Adrenal gland (tissue), 12 donors: Measurements from ENCODE around the gene DHX30. TPM values are rescaled to one million over a fixed set of nuclear protein-coding genes. Genes with fewer than 3 reads are reported as not detected.
"Not testable (repeated sequence)": the region's sequence is repeated elsewhere in the genome, so short reads cannot be mapped to it uniquely, and the experiment has no call there.

ENCODE experiments used
- DNase-seq, 7 donors: peaks; one replicate each; pipeline ENCODE4 v3.0.0-alpha.2; 2019 to 2020
- H3K27ac ChIP-seq, 5 donors: fragments of 200-600 bp; sonication (generic) in 4 of 5; 1 replicate in 3 of 5; 2 replicates in 2 of 5; pipeline versions ENCODE4 v1.5.1 to v1.8.0; 2016 to 2020; ENCODE audit warnings: mild to moderate bottlenecking in 1 of 5
- H3K27me3 ChIP-seq: fragments of 200-600 bp; 2 replicates; pipeline ENCODE4 v1.8.0; 2021
- H3K36me3 ChIP-seq, 2 donors: fragments of 200-600 bp; replicated peaks in 1 of 2; 1 replicate in 1 of 2; 2 replicates in 1 of 2; pipeline versions ENCODE4 v1.5.1 to v1.8.0; 2018 to 2022
- H3K4me1 ChIP-seq, 2 donors: fragments of 200-600 bp; replicated peaks in 1 of 2; 1 replicate in 1 of 2; 2 replicates in 1 of 2; pipeline versions ENCODE4 v1.5.1 to v1.8.0; 2018 to 2021
- H3K4me3 ChIP-seq, 4 donors: fragments of 200-600 bp; sonication (generic) in 3 of 4; one replicate each; pipeline ENCODE4 v1.5.1; 2016 to 2018
- H3K9me3 ChIP-seq, 3 donors: fragments of 200-600 bp; sonication (generic) in 1 of 3; replicated peaks in 1 of 3; 1 replicate in 2 of 3; 2 replicates in 1 of 3; pipeline versions ENCODE4 v1.5.1 to v1.8.0; 2016 to 2021
- POLR2A ChIP-seq, 2 donors: fragments of 450-650 bp; IDR thresholded peaks; one replicate each; pipeline ENCODE4 v1.6.1; 2017; ENCODE audit warnings: antibody characterized with exemption in 2 of 2, mild to moderate bottlenecking in 2 of 2, moderate library complexity in 1 of 2
- WGBS, 4 donors: extraction: QIAGEN DNeasy Blood & Tissue Kit in 2 of 4; methylation state at CpG; one replicate each; pipeline versions ENCODE4 v1.1.5 to v1.1.7; 2013 to 2017; 5-methylcytosine and 5-hydroxymethylcytosine counted together
- intact Hi-C, 2 donors: fragments of 100-400 bp; cut with DNase I; formaldehyde crosslinking; loops; one replicate each; pipeline versions ENCODE4 v1.14.1 to v1.15.0; 2022 to 2023
- polyA plus RNA-seq, 3 donors: library from polyadenylated mRNA; stranded (reverse); fragments of 200-250 nt in 2 of 3; fragments of 350-450 nt in 1 of 3; fragmentation: Illumina TruSeq in 1 of 3; extraction: RNeasy Lipid Tissue Mini Kit (QIAGEN cat#74804) in 1 of 3; gene quantifications; one replicate each; pipeline ENCODE4 v1.2.3, GENCODE V29; 2013 to 2014
- total RNA-seq, 9 donors: library from RNA; depleted of rRNA in 4 of 9; stranded (reverse); fragments of >200 nt in 4 of 9; fragments of 120-200 nt in 1 of 9; fragmentation: NEBNext Ultra II Directional in 1 of 9; extraction: Animal tissue kit (Norgen Biotek cat#: 25700) in 1 of 9; gene quantifications; one replicate each; pipeline versions ENCODE4 v1.1.0 to v1.2.4, GENCODE V29; 2013 to 2023
- TF ChIP-seq, protein P1 (sequence below), 6 experiments: fragments of 450-650 bp in 4 of 6; fragments of 200-600 bp in 2 of 6; sonication (generic) in 1 of 6; IDR thresholded peaks; 1 replicate in 5 of 6; 2 replicates in 1 of 6; pipeline versions ENCODE4 v1.5.1 to v1.8.0; 2016 to 2021; ENCODE audit warnings: antibody characterized with exemption in 6 of 6, mild to moderate bottlenecking in 2 of 6, moderate library complexity in 1 of 6
- donor health status: healthy with polysubstance abuse.
- donor health status: Bipolar disorder and iron deficiency.
- donor health status: DM: yes; HTN: yes; CAD: no.
- donor health status: DM: no; HTN: no; CAD: no.
- donor health status: DM: no; HTN: no; CAD: no.
- donor health status: DM: yes; HTN: yes; CAD: no.

DHX30 gene
- total and polyA plus RNA-seq, 12 donors: 35.5 to 79.9 (median 62.2) TPM

DNA sequence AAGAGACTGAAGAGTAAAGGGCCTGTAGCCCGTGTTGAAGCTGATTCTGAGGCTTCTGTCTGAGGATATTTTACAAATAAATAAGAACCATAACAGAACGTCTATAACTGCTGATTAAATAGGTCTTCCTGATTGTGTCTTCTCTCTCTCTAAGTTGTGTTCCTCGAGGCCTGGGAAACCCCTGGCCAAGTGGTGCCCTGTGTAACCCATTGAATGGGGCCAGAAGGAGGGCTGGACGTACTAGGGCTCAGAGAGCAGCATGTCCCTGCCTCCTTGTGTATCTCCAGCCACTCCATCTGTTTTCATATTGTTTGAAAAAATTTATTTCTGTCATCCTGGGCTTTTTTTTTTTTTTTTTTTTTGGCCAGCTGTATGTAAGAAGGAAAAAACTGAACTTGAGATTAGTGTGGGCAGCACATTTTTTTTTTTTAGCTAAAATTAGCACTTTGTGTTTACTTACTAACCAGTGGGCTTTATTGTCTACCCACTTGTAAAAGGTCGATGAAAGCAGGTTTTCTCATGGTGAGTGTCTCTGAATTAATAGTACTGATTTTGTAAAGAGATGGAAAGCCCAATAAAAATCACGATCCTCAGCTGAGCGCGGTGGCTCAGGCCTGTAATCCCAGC, 10.7 kb downstream of the DHX30 start:
- peaks cover 0 to 48% of the 10 kb centered on the region in 2 donors for H3K36me3 ChIP-seq

DNA sequence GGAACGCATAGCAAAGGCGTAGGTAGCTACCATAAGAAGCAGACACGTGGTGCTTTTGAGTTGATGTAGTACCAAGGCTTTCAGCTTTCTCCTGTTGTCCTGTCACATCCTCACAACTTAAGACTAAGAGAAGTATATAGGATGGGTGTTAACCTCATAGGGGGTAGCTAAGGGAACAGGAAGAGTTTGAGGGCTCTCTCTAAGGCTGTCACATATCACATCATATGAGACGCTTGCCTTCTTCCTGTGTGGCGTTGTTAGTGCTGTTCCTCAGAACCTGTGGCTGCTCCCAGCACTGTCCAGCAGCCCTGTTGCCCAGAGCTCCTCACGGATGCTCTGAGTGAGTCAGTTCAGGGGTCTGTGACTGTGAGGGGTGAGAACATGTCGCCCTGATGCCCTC, 14.7 kb downstream of the DHX30 start:
- no peak overlapping the region for H3K4me3 ChIP-seq
- 91 to 94% (median 92%) methylated on average over 5 to 7 of the region's 7 CpGs for WGBS, 4 donors
- peaks cover 0 to 32% of the 10 kb centered on the region in 2 donors for H3K36me3 ChIP-seq
- H3K27me3 ChIP-seq: no peaks in the 10 kb centered on the region
- TF ChIP-seq, protein P1, sequence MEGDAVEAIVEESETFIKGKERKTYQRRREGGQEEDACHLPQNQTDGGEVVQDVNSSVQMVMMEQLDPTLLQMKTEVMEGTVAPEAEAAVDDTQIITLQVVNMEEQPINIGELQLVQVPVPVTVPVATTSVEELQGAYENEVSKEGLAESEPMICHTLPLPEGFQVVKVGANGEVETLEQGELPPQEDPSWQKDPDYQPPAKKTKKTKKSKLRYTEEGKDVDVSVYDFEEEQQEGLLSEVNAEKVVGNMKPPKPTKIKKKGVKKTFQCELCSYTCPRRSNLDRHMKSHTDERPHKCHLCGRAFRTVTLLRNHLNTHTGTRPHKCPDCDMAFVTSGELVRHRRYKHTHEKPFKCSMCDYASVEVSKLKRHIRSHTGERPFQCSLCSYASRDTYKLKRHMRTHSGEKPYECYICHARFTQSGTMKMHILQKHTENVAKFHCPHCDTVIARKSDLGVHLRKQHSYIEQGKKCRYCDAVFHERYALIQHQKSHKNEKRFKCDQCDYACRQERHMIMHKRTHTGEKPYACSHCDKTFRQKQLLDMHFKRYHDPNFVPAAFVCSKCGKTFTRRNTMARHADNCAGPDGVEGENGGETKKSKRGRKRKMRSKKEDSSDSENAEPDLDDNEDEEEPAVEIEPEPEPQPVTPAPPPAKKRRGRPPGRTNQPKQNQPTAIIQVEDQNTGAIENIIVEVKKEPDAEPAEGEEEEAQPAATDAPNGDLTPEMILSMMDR (IDR thresholded peaks at IDR 0.05): no peak
- TF ChIP-seq POLR2A (IDR thresholded peaks at IDR 0.05): no peak
- intact Hi-C loops: no loop called here
- no peak overlapping the region for H3K27ac ChIP-seq
- no peaks in the 10 kb centered on the region for H3K4me1 ChIP-seq
- DNase-seq: no peak
- H3K9me3 ChIP-seq: no peaks in the 10 kb centered on the region

More for the DNA sequence above, 10.7 kb downstream of the DHX30 start:
- Histone ChIP-seq H3K9me3 (no peaks in the 10 kb centered on the region), H3K27ac (no peak overlapping the region), H3K4me3 (no peak overlapping the region), H3K27me3 (no peaks in the 10 kb centered on the region), H3K4me1 (no peaks in the 10 kb centered on the region)
- 83 to 86% (median 84%) methylated on average over 7 to 8 of the region's 8 CpGs for WGBS, 4 donors
- intact Hi-C loops: no loop called here
- no peak for TF ChIP-seq POLR2A (IDR thresholded peaks at IDR 0.05)
- DNase-seq: no peak

DNA sequence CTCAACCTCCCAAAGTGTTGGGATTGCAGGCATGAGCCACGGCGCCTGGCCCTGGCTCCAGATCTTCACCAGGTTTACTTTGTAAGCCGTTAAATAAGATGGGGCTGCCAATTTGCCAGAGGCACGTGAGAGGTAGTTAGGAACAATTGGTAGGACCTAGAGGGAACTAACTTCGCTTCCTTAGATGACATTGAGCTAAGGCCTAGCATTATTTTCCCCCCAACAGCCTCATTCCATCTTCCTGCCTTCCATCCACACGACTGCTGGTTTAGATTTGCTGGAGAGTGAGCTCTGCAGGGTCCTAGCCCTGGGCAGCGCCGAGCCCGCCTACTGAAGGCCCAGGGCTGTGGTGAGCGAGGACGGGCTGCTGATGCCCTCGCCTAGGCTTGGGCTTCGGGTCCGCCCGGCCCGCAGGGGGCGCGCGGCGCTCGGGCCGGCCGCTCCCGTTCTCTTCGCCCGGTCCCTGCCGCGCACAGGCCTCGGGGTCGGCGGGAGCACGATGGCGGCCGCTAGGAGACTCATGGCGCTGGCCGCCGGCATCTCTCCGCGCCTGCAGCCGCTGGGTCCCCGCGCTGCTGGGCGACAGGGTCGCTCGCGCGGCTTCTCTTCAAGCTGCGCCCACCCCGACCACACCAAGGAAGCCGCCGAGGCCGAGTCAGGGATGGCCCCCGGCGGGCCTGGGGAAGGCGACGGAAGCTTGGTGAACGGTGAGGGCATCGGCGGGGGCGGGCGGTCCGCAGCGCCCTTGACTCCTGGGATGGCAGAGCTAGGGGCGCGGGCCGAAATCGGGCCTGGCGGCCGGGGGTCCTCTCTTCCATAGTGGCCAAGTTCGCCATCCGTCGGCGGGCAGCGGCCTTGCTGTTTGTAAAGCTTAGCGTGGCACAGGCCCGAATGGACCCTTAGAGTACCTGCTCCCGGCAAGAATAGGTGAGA, 21.9 kb downstream of the DHX30 start:
- WGBS, 4 donors: 4 to 14% (median 9%) methylated on average over 10 to 77 of the region's 77 CpGs
- Histone ChIP-seq H3K4me3 (peak overlapping the region; percentile 73 to 92 (median 89)), H3K4me1 (peaks cover 9 to 20% of the 10 kb centered on the region in 2 donors), H3K27ac (peak overlapping the region in 4 of 5 donors; percentile 60 to 90 (median 84)), H3K27me3 (no peaks in the 10 kb centered on the region), H3K9me3 (no peaks in the 10 kb centered on the region), H3K36me3 (peaks cover 0 to 28% of the 10 kb centered on the region in 2 donors)
- TF ChIP-seq, protein P1 (IDR thresholded peaks at IDR 0.05): peak in 5 of 6 experiments; percentile 46 to 88 (median 85)
- TF ChIP-seq POLR2A (IDR thresholded peaks at IDR 0.05): peak in 1 of 2 donors; percentile 47
- peak; percentile 72 to 81 (median 76) for DNase-seq
- intact Hi-C loops: no loop called here

DNA sequence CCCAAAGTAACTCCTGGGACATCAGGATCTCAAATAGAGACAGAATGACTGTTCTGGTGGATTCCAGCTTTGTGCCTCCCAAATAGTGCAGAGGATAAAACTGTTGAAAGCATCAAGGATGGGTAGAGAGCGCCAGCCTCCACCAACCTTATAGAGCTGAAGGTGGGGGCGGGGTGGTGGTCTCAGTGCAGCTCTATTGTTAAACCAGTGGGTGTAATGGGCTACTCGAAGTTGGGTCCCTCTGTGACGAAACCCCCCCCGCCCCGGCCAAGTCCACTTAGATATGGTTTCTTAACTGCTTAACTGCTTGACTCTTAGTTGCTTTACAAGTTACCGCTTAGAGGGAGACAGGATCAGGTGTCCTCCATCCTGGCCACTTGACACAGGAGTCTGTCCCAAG, 22.7 kb downstream of the DHX30 start:
- 18 to 61% (median 21%) methylated on average over 3 to 7 of the region's 7 CpGs for WGBS, 4 donors
- peaks cover 9 to 20% of the 10 kb centered on the region in 2 donors for H3K4me1 ChIP-seq
- H3K27ac ChIP-seq: peak overlapping the region in 3 of 5 donors; percentile 82 to 90 (median 85)
- peak overlapping the region in 3 of 4 donors; percentile 73 to 92 (median 88) for H3K4me3 ChIP-seq
- no peaks in the 10 kb centered on the region for H3K27me3 ChIP-seq
- TF ChIP-seq, protein P1 (IDR thresholded peaks at IDR 0.05): no peak
- no peak for TF ChIP-seq POLR2A (IDR thresholded peaks at IDR 0.05)
- H3K9me3 ChIP-seq: no peaks in the 10 kb centered on the region
- H3K36me3 ChIP-seq: peaks cover 0 to 36% of the 10 kb centered on the region in 2 donors
- no peak for DNase-seq
- intact Hi-C loops: no loop called here

DNA sequence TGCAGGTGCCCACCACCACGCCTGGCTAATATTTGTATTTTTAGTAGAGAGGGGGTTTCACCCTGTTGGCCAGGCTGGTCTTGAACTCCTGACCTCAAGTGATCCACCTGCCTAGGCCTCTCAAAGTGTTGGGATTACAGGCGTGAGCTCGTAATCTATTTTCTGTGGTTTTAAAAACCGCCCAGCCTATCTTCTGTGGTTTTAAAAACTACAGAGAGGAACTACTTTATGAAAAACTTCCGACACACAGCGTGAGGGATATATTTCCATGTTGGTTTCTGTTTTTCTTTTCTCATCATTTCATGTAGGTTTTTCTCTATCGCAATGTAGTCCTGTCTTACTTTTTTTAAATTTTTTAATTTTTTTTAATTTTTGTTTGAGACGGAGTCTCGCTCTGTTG, 26.5 kb downstream of the DHX30 start:
- H3K27me3 ChIP-seq, H3K4me3 ChIP-seq, H3K9me3 ChIP-seq, DNase-seq, H3K27ac ChIP-seq, intact Hi-C loops: not testable (repeated sequence)
- Histone ChIP-seq H3K4me1 (peaks cover 9 to 16% of the 10 kb centered on the region in 2 donors), H3K36me3 (peaks cover 0 to 73% of the 10 kb centered on the region in 2 donors)
- 84 to 91% (median 88%) methylated on average over 9 of the region's 9 CpGs for WGBS, 4 donors
